ENCODE data around the gene NR1H2.
A peak's percentile ranks its signal among the peaks of the same experiment; 100 is the strongest.

The NR1H2 gene

GRCh38 chr19:50361290-50362029 is 14.8 kb upstream of the NR1H2 start:
- H3K4me3 ChIP-seq (ENCODE audit: low read depth in 1 of 2, low read length in 2 of 2) = no peak overlapping the region
- no peaks in the 10 kb centered on the region for H3K27me3 ChIP-seq (ENCODE audit: control insufficient read depth in 1 of 2, insufficient read depth in 2 of 2, low read length in 2 of 2)
- no peak overlapping the region for H3K27ac ChIP-seq (ENCODE audit: low read depth, low read length)
- no peak overlapping the region for H3K9ac ChIP-seq (ENCODE audit: low read depth in 1 of 2, low read length in 2 of 2)
- no peaks in the 10 kb centered on the region for H3K9me3 ChIP-seq (ENCODE audit: control insufficient read depth in 1 of 2, low read length in 2 of 2)
- no peaks in the 10 kb centered on the region for H3K36me3 ChIP-seq (ENCODE audit: control insufficient read depth in 1 of 2, insufficient read depth in 2 of 2, low read length in 2 of 2)
- peaks cover 0 to 7% of the 10 kb centered on the region in 2 donors for H3K4me1 ChIP-seq (ENCODE audit: control insufficient read depth in 1 of 2, insufficient read depth in 2 of 2, low read length in 2 of 2)

- Histone ChIP-seq H3K9ac (ENCODE audit: low read depth in 1 of 2, low read length in 2 of 2) (no peak overlapping the region), H3K27ac (ENCODE audit: low read depth, low read length) (no peak overlapping the region), H3K36me3 (ENCODE audit: control insufficient read depth in 1 of 2, insufficient read depth in 2 of 2, low read length in 2 of 2) (no peaks in the 10 kb centered on the region), H3K9me3 (ENCODE audit: control insufficient read depth in 1 of 2, low read length in 2 of 2) (no peaks in the 10 kb centered on the region), H3K4me1 (ENCODE audit: control insufficient read depth in 1 of 2, insufficient read depth in 2 of 2, low read length in 2 of 2) (peaks cover 0 to 7% of the 10 kb centered on the region in 2 donors), H3K27me3 (ENCODE audit: control insufficient read depth in 1 of 2, insufficient read depth in 2 of 2, low read length in 2 of 2) (no peaks in the 10 kb centered on the region), H3K4me3 (ENCODE audit: low read depth in 1 of 2, low read length in 2 of 2) (no peak overlapping the region)
Measured at GRCh38 chr19:50362030-50362412, 14.2 kb upstream of the NR1H2 start.

- no peak overlapping the region for H3K27ac ChIP-seq (ENCODE audit: low read depth, low read length)
- no peak overlapping the region for H3K4me3 ChIP-seq (ENCODE audit: low read depth in 1 of 2, low read length in 2 of 2)
- peaks cover 0 to 1% of the 10 kb centered on the region in 2 donors for H3K4me1 ChIP-seq (ENCODE audit: control insufficient read depth in 1 of 2, insufficient read depth in 2 of 2, low read length in 2 of 2)
- H3K27me3 ChIP-seq (ENCODE audit: control insufficient read depth in 1 of 2, insufficient read depth in 2 of 2, low read length in 2 of 2) = no peaks in the 10 kb centered on the region
- H3K9ac ChIP-seq (ENCODE audit: low read depth in 1 of 2, low read length in 2 of 2) = no peak overlapping the region
- H3K9me3 ChIP-seq (ENCODE audit: control insufficient read depth in 1 of 2, low read length in 2 of 2) = no peaks in the 10 kb centered on the region
- no peaks in the 10 kb centered on the region for H3K36me3 ChIP-seq (ENCODE audit: control insufficient read depth in 1 of 2, insufficient read depth in 2 of 2, low read length in 2 of 2)
Measured at GRCh38 chr19:50362656-50363424, 13.4 kb upstream of the NR1H2 start.

- no peak within 1 kb of the TSS for H3K9ac ChIP-seq (ENCODE audit: low read depth in 1 of 2, low read length in 2 of 2)
- no peaks in the 10 kb centered on the region for H3K4me1 ChIP-seq (ENCODE audit: control insufficient read depth in 1 of 2, insufficient read depth in 2 of 2, low read length in 2 of 2)
- H3K4me3 ChIP-seq (ENCODE audit: low read depth in 1 of 2, low read length in 2 of 2) = no peak within 1 kb of the TSS
- H3K36me3 ChIP-seq (ENCODE audit: control insufficient read depth in 1 of 2, insufficient read depth in 2 of 2, low read length in 2 of 2) = no peaks in the 10 kb centered on the region
- H3K27me3 ChIP-seq (ENCODE audit: control insufficient read depth in 1 of 2, insufficient read depth in 2 of 2, low read length in 2 of 2) = no peaks in the 10 kb centered on the region
- no peak within 1 kb of the TSS for H3K27ac ChIP-seq (ENCODE audit: low read depth, low read length)
- H3K9me3 ChIP-seq (ENCODE audit: control insufficient read depth in 1 of 2, low read length in 2 of 2) = no peaks in the 10 kb centered on the region
Measured at GRCh38 chr19:50365434-50366306, 10.6 kb upstream of the NR1H2 start, which contains the start of gene NAPSA. TSS of gene NAPSA (minus strand) at chr19:50365639. CDS start at chr19:50365621, 18 bp downstream.

GRCh38 chr19:50368649-50369570 is 7.3 kb upstream of the NR1H2 start:
- Histone ChIP-seq H3K9ac (ENCODE audit: low read depth in 1 of 2, low read length in 2 of 2) (peak overlapping the region; percentile 66 to 86), H3K4me1 (ENCODE audit: control insufficient read depth in 1 of 2, insufficient read depth in 2 of 2, low read length in 2 of 2) (no peaks in the 10 kb centered on the region), H3K27me3 (ENCODE audit: control insufficient read depth in 1 of 2, insufficient read depth in 2 of 2, low read length in 2 of 2) (no peaks in the 10 kb centered on the region), H3K27ac (ENCODE audit: low read depth, low read length) (no peak overlapping the region), H3K4me3 (ENCODE audit: low read depth in 1 of 2, low read length in 2 of 2) (peak overlapping the region; percentile 87 to 93), H3K36me3 (ENCODE audit: control insufficient read depth in 1 of 2, insufficient read depth in 2 of 2, low read length in 2 of 2) (no peaks in the 10 kb centered on the region), H3K9me3 (ENCODE audit: control insufficient read depth in 1 of 2, low read length in 2 of 2) (no peaks in the 10 kb centered on the region)

GRCh38 chr19:50371914-50372475 is 4.3 kb upstream of the NR1H2 start:
- no peak overlapping the region for H3K27ac ChIP-seq (ENCODE audit: low read depth, low read length)
- no peaks in the 10 kb centered on the region for H3K27me3 ChIP-seq (ENCODE audit: control insufficient read depth in 1 of 2, insufficient read depth in 2 of 2, low read length in 2 of 2)
- H3K36me3 ChIP-seq (ENCODE audit: control insufficient read depth in 1 of 2, insufficient read depth in 2 of 2, low read length in 2 of 2) = no peaks in the 10 kb centered on the region
- no peaks in the 10 kb centered on the region for H3K9me3 ChIP-seq (ENCODE audit: control insufficient read depth in 1 of 2, low read length in 2 of 2)
- peaks cover 0 to 4% of the 10 kb centered on the region in 2 donors for H3K4me1 ChIP-seq (ENCODE audit: control insufficient read depth in 1 of 2, insufficient read depth in 2 of 2, low read length in 2 of 2)
- H3K4me3 ChIP-seq (ENCODE audit: low read depth in 1 of 2, low read length in 2 of 2) = no peak overlapping the region
- no peak overlapping the region for H3K9ac ChIP-seq (ENCODE audit: low read depth in 1 of 2, low read length in 2 of 2)

- Histone ChIP-seq H3K4me1 (ENCODE audit: control insufficient read depth in 1 of 2, insufficient read depth in 2 of 2, low read length in 2 of 2) (peaks cover 0 to 4% of the 10 kb centered on the region in 2 donors), H3K27me3 (ENCODE audit: control insufficient read depth in 1 of 2, insufficient read depth in 2 of 2, low read length in 2 of 2) (no peaks in the 10 kb centered on the region), H3K27ac (ENCODE audit: low read depth, low read length) (no peak overlapping the region), H3K9ac (ENCODE audit: low read depth in 1 of 2, low read length in 2 of 2) (no peak overlapping the region), H3K36me3 (ENCODE audit: control insufficient read depth in 1 of 2, insufficient read depth in 2 of 2, low read length in 2 of 2) (peaks cover 35 to 48% of the 10 kb centered on the region in 2 donors), H3K4me3 (ENCODE audit: low read depth in 1 of 2, low read length in 2 of 2) (no peak overlapping the region), H3K9me3 (ENCODE audit: control insufficient read depth in 1 of 2, low read length in 2 of 2) (no peaks in the 10 kb centered on the region)
Measured at GRCh38 chr19:50377051-50377461, 799 bp downstream of the NR1H2 start.

GRCh38 chr19:50377517-50377916 is 1.3 kb downstream of the NR1H2 start:
- Histone ChIP-seq H3K36me3 (ENCODE audit: control insufficient read depth in 1 of 2, insufficient read depth in 2 of 2, low read length in 2 of 2) (peaks cover 35 to 53% of the 10 kb centered on the region in 2 donors), H3K27ac (ENCODE audit: low read depth, low read length) (no peak overlapping the region), H3K4me3 (ENCODE audit: low read depth in 1 of 2, low read length in 2 of 2) (no peak overlapping the region), H3K27me3 (ENCODE audit: control insufficient read depth in 1 of 2, insufficient read depth in 2 of 2, low read length in 2 of 2) (no peaks in the 10 kb centered on the region), H3K4me1 (ENCODE audit: control insufficient read depth in 1 of 2, insufficient read depth in 2 of 2, low read length in 2 of 2) (peaks cover 0 to 4% of the 10 kb centered on the region in 2 donors), H3K9me3 (ENCODE audit: control insufficient read depth in 1 of 2, low read length in 2 of 2) (no peaks in the 10 kb centered on the region), H3K9ac (ENCODE audit: low read depth in 1 of 2, low read length in 2 of 2) (no peak overlapping the region)
